Upper lobe of left lung (tissue), 6 donors: ENCODE measurements around the gene TTC36. TPM values are rescaled to one million over a fixed set of nuclear protein-coding genes. Genes with fewer than 3 reads are reported as not detected.

Source experiments
- ATAC-seq, 2 donors: fragments of 200-7000 bp; cut with Tn5 transposase; one replicate each; pipeline ENCODE4 v1.9.1; 2022; ENCODE audit warnings: mild to moderate bottlenecking in 2 of 2, moderate library complexity in 2 of 2; ENCODE audit not compliant: low FRiP score in 2 of 2
- DNase-seq, 2 donors: peaks; one replicate each; pipeline ENCODE4 v3.0.0-alpha.2; 2019 to 2020
- H3K27ac ChIP-seq, 4 donors: fragments of 200-600 bp; sonication (generic); one replicate each; pipeline ENCODE4 v1.5.1; 2016 to 2019
- H3K27me3 ChIP-seq, 4 donors: fragments of 200-600 bp; sonication (generic); one replicate each; pipeline ENCODE4 v1.5.1; 2017 to 2019
- H3K36me3 ChIP-seq, 4 donors: fragments of 200-600 bp; sonication (generic); one replicate each; pipeline ENCODE4 v1.5.1; 2016 to 2019
- H3K4me1 ChIP-seq, 4 donors: fragments of 200-600 bp; sonication (generic); one replicate each; pipeline ENCODE4 v1.5.1; 2018 to 2019
- H3K4me3 ChIP-seq, 4 donors: fragments of 200-600 bp; sonication (generic); one replicate each; pipeline ENCODE4 v1.5.1; 2017 to 2019; ENCODE audit warnings: mild to moderate bottlenecking in 2 of 4, moderate library complexity in 1 of 4
- H3K9me3 ChIP-seq, 4 donors: fragments of 200-600 bp; sonication (generic); one replicate each; pipeline ENCODE4 v1.5.1; 2018 to 2019
- CTCF ChIP-seq, 6 experiments: fragments of 450-650 bp in 4 of 6; fragments of 200-600 bp in 2 of 6; sonication (generic) in 2 of 6; IDR thresholded peaks; one replicate each; pipeline ENCODE4 v1.5.1; 2016 to 2019; ENCODE audit warnings: antibody characterized with exemption in 6 of 6
- EP300 ChIP-seq, 4 donors: sonication (generic); formaldehyde crosslinking; IDR thresholded peaks; one replicate each; pipeline ENCODE4 v1.5.1; 2017; ENCODE audit warnings: antibody characterized with exemption in 4 of 4, control low read depth in 2 of 4
- POLR2A ChIP-seq, 4 donors: fragments of 450-650 bp; IDR thresholded peaks; one replicate each; pipeline ENCODE4 v1.5.1; 2016 to 2017; ENCODE audit warnings: antibody characterized with exemption in 4 of 4, mild to moderate bottlenecking in 2 of 4
- POLR2AphosphoS5 ChIP-seq, 2 donors: sonication (generic); formaldehyde crosslinking; IDR thresholded peaks; one replicate each; pipeline ENCODE4 v1.5.1; 2017; ENCODE audit warnings: antibody characterized with exemption in 2 of 2
- WGBS, 2 donors: methylation state at CpG; one replicate each; pipeline ENCODE4 v1.1.5; 2017 to 2018; 5-methylcytosine and 5-hydroxymethylcytosine counted together
- total RNA-seq, 6 donors: library from RNA; depleted of rRNA in 4 of 6; stranded (reverse); fragments of >200 nt in 4 of 6; gene quantifications; one replicate each; pipeline versions ENCODE4 v1.1.0 to v1.2.1, GENCODE V29; 2016 to 2021
- donor health status: DM: no; HTN: no; CAD: no; lungs with moderate emphysema.
- donor health status: DM: no; HTN: yes; CAD: no; lungs with severe emphysema.

TTC36 gene
- total RNA-seq, 6 donors from 2014 or later = 0.34 to 9.4 (median 1.5) TPM; not detected in 2

GRCh38 chr11:118528511-118528910 lies 1.2 kb downstream of the TTC36 start:
- TF ChIP-seq POLR2AphosphoS5 (IDR thresholded peaks at IDR 0.05) (no peak), EP300 (IDR thresholded peaks at IDR 0.05) (no peak), POLR2A (IDR thresholded peaks at IDR 0.05) (no peak), CTCF (IDR thresholded peaks at IDR 0.05) (no peak)
- Histone ChIP-seq H3K27ac (no peak overlapping the region), H3K36me3 (peaks cover 0 to 19% (median 4%) of the 10 kb centered on the region in 4 donors), H3K27me3 (no peaks in the 10 kb centered on the region), H3K4me3 (no peak overlapping the region), H3K4me1 (peaks cover 21 to 43% (median 29%) of the 10 kb centered on the region in 4 donors), H3K9me3 (no peaks in the 10 kb centered on the region)
- WGBS, 2 donors = 83 to 94% methylated on average over 1 to 6 of the region's 6 CpGs
- no peak for DNase-seq
- no peak for ATAC-seq

GRCh38 chr11:118529584-118530175 lies 2.4 kb downstream of the TTC36 start:
- peak overlapping the region in 3 of 4 donors; percentile 70 to 100 (median 93) for H3K4me3 ChIP-seq
- WGBS, 2 donors = 71 to 72% methylated on average over 5 of the region's 5 CpGs

GRCh38 chr11:118530180-118530682 lies 3.0 kb downstream of the TTC36 start:
- Histone ChIP-seq H3K4me3 (peak overlapping the region; percentile 70 to 100 (median 86)), H3K9me3 (no peaks in the 10 kb centered on the region), H3K4me1 (peaks cover 21 to 33% (median 29%) of the 10 kb centered on the region in 4 donors), H3K27me3 (no peaks in the 10 kb centered on the region), H3K27ac (peak overlapping the region; percentile 64 to 84 (median 74)), H3K36me3 (peaks cover 0 to 12% (median under 1%) of the 10 kb centered on the region in 4 donors)
- no peak for TF ChIP-seq POLR2A (IDR thresholded peaks at IDR 0.05)
- TF ChIP-seq POLR2AphosphoS5 (IDR thresholded peaks at IDR 0.05) = no peak
- no peak for TF ChIP-seq CTCF (IDR thresholded peaks at IDR 0.05)
- TF ChIP-seq EP300 (IDR thresholded peaks at IDR 0.05) = no peak
- 11 to 19% methylated on average over 7 to 12 of the region's 31 CpGs for WGBS, 2 donors
- DNase-seq = no peak
- no peak for ATAC-seq

More at GRCh38 chr11:118529584-118530175, 2.4 kb downstream of the TTC36 start:
- ATAC-seq (no peak), DNase-seq (no peak)
- Histone ChIP-seq H3K27ac (no peak overlapping the region), H3K4me1 (peaks cover 21 to 33% (median 29%) of the 10 kb centered on the region in 4 donors), H3K9me3 (no peaks in the 10 kb centered on the region), H3K27me3 (no peaks in the 10 kb centered on the region), H3K36me3 (peaks cover 0 to 14% (median 2%) of the 10 kb centered on the region in 4 donors)
- TF ChIP-seq POLR2A (IDR thresholded peaks at IDR 0.05) (no peak), POLR2AphosphoS5 (IDR thresholded peaks at IDR 0.05) (no peak), CTCF (IDR thresholded peaks at IDR 0.05) (no peak), EP300 (IDR thresholded peaks at IDR 0.05) (no peak)

GRCh38 chr11:118530683-118531596 lies 3.7 kb downstream of the TTC36 start, which contains the start of gene TMEM25:
Gene TMEM25, plus strand, starts transcription at chr11:118531192. Its CDS starts 610 bp downstream, at chr11:118531802.
- Histone ChIP-seq H3K27me3 (no peaks in the 10 kb centered on the region), H3K27ac (peak within 1 kb of the TSS; percentile 64 to 84 (median 74)), H3K36me3 (peaks cover 0 to 10% (median 0%) of the 10 kb centered on the region in 4 donors), H3K4me3 (peak within 1 kb of the TSS; percentile 70 to 100 (median 86)), H3K4me1 (peaks cover 21 to 33% (median 29%) of the 10 kb centered on the region in 4 donors), H3K9me3 (no peaks in the 10 kb centered on the region)
- DNase-seq (peak; percentile 70 to 94), ATAC-seq (peak; percentile 83 to 84)
- no peak for TF ChIP-seq POLR2AphosphoS5 (IDR thresholded peaks at IDR 0.05)
- TF ChIP-seq POLR2A (IDR thresholded peaks at IDR 0.05) = peak in 1 of 4 donors; percentile 59
- WGBS, 2 donors = 2 to 4% methylated on average over 20 to 41 of the region's 94 CpGs
